Measurements from ENCODE around the gene KCNH2.

Gene KCNH2

GRCh38 chr7:150963707-150964559 is 14.2 kb downstream of the KCNH2 start:
- in situ Hi-C loops (cut with HindIII; ENCODE audit: low sequenced_read_pairs) = no loop called here

GRCh38 chr7:150962553-150963399 is 15.3 kb downstream of the KCNH2 start:
- in situ Hi-C loops (cut with HindIII; ENCODE audit: low sequenced_read_pairs) = no loop called here

- in situ Hi-C loops (cut with HindIII; ENCODE audit: low sequenced_read_pairs) = no loop called here
These were observed 15.9 kb downstream of the KCNH2 start for GRCh38 chr7:150962290-150962552.

GRCh38 chr7:150961510-150962289 is 16.4 kb downstream of the KCNH2 start:
- in situ Hi-C loops (cut with HindIII; ENCODE audit: low sequenced_read_pairs) = no loop called here

- in situ Hi-C loops (cut with HindIII; ENCODE audit: low sequenced_read_pairs) = loop anchor here (10.0 kb wide), 1 partner anchor 55 kb away; no protein-coding TSS in a partner anchor
These were observed 18.1 kb downstream of the KCNH2 start for GRCh38 chr7:150959739-150960734.

- in situ Hi-C loops (cut with HindIII; ENCODE audit: low sequenced_read_pairs) = loop anchor here (10.0 kb wide), 1 partner anchor 56 kb away; no protein-coding TSS in a partner anchor
These were observed 19.0 kb downstream of the KCNH2 start for GRCh38 chr7:150959081-150959480.

GRCh38 chr7:150958597-150958996 is 19.5 kb downstream of the KCNH2 start:
- in situ Hi-C loops (cut with HindIII; ENCODE audit: low sequenced_read_pairs) = loop anchor here (10.0 kb wide), 1 partner anchor 56 kb away; no protein-coding TSS in a partner anchor

GRCh38 chr7:150958062-150958552 is 20.0 kb downstream of the KCNH2 start:
- in situ Hi-C loops (cut with HindIII; ENCODE audit: low sequenced_read_pairs) = loop anchor here (10.0 kb wide), 1 partner anchor 57 kb away; no protein-coding TSS in a partner anchor

- in situ Hi-C loops (cut with HindIII; ENCODE audit: low sequenced_read_pairs) = loop anchor here (10.0 kb wide), 1 partner anchor 57 kb away; no protein-coding TSS in a partner anchor
These were observed 20.7 kb downstream of the KCNH2 start for GRCh38 chr7:150957133-150958020.

GRCh38 chr7:150956395-150957132 is 21.6 kb downstream of the KCNH2 start:
- in situ Hi-C loops (cut with HindIII; ENCODE audit: low sequenced_read_pairs) = loop anchor here (10.0 kb wide), 1 partner anchor 58 kb away; no protein-coding TSS in a partner anchor

GRCh38 chr7:150955519-150956394 is 22.4 kb downstream of the KCNH2 start:
- in situ Hi-C loops (cut with HindIII; ENCODE audit: low sequenced_read_pairs) = loop anchor here (10.0 kb wide), 1 partner anchor 59 kb away; no protein-coding TSS in a partner anchor

GRCh38 chr7:150954986-150955518 is 23.1 kb downstream of the KCNH2 start:
- in situ Hi-C loops (cut with HindIII; ENCODE audit: low sequenced_read_pairs) = loop anchor here (10.0 kb wide), 1 partner anchor 60 kb away; no protein-coding TSS in a partner anchor

- in situ Hi-C loops (cut with HindIII; ENCODE audit: low sequenced_read_pairs) = loop anchor here (10.0 kb wide), 1 partner anchor 60 kb away; no protein-coding TSS in a partner anchor
These were observed 23.7 kb downstream of the KCNH2 start for GRCh38 chr7:150954201-150954985.

GRCh38 chr7:150953061-150953997 is 24.8 kb downstream of the KCNH2 start:
- in situ Hi-C loops (cut with HindIII; ENCODE audit: low sequenced_read_pairs) = loop anchor here (10.0 kb wide), 1 partner anchor 61 kb away; no protein-coding TSS in a partner anchor
